BLaER1 treated with 17β-estradiol and CSF1 and Interleukin-3, amounts not matched to agents 10 nM and 100 nM (cell line): ENCODE measurements around the gene WDR93.

Source experiments
- H3K27ac ChIP-seq, 11 experiments: shearing (Covaris generic); formaldehyde crosslinking; 2 replicates each; pipeline ENCODE4 v1.8.1; 2022
- H3K27me3 ChIP-seq, 11 experiments: shearing (Covaris generic); formaldehyde crosslinking; 2 replicates each; pipeline ENCODE4 v1.8.1; 2022
- H3K36me3 ChIP-seq, 11 experiments: shearing (Covaris generic); formaldehyde crosslinking; 2 replicates each; pipeline ENCODE4 v1.8.1; 2022
- H3K4me1 ChIP-seq, 10 experiments: shearing (Covaris generic); formaldehyde crosslinking; 2 replicates each; pipeline ENCODE4 v1.8.1; 2022
- H3K4me2 ChIP-seq, 11 experiments: shearing (Covaris generic); formaldehyde crosslinking; 2 replicates each; pipeline ENCODE4 v1.8.1; 2022
- H3K4me3 ChIP-seq, 10 experiments: shearing (Covaris generic); formaldehyde crosslinking; 2 replicates each; pipeline ENCODE4 v1.8.1; 2022
- H3K9ac ChIP-seq, 11 experiments: shearing (Covaris generic); formaldehyde crosslinking; 2 replicates each; pipeline ENCODE4 v1.8.1; 2022
- H3K9me3 ChIP-seq, 11 experiments: shearing (Covaris generic); formaldehyde crosslinking; replicated peaks in 1 of 11; 2 replicates each; pipeline ENCODE4 v1.8.1; 2022
- H4K20me1 ChIP-seq, 11 experiments: shearing (Covaris generic); formaldehyde crosslinking; 2 replicates each; pipeline ENCODE4 v1.8.1; 2022
- Cebpa-rat ChIP-seq, 11 experiments: shearing (Covaris generic); IDR thresholded peaks; 2 replicates each; pipeline ENCODE4 v1.8.1; 2022

Gene WDR93

GRCh38 chr15:89761009-89761831 lies 70.6 kb downstream of the WDR93 start:
- no peak overlapping the region for H3K27ac ChIP-seq

GRCh38 chr15:89761929-89762328 lies 71.3 kb downstream of the WDR93 start:
- peaks cover 0 to 24% (median 7%) of the 10 kb centered on the region in 10 experiments; a peak in 14 of 20 replicates for H3K4me1 ChIP-seq
- no peaks in the 10 kb centered on the region; a peak in 1 of 22 replicates for H4K20me1 ChIP-seq
- no peak overlapping the region for H3K4me3 ChIP-seq
- H3K9ac ChIP-seq, result no peak overlapping the region
- TF ChIP-seq Cebpa-rat (IDR thresholded peaks at IDR 0.05), result no peak
- H3K9me3 ChIP-seq, result no peaks in the 10 kb centered on the region
- H3K4me2 ChIP-seq, result no peak overlapping the region
- no peak overlapping the region for H3K27ac ChIP-seq
- no peaks in the 10 kb centered on the region for H3K36me3 ChIP-seq
- H3K27me3 ChIP-seq, result no peaks in the 10 kb centered on the region

More at GRCh38 chr15:89761009-89761831, 70.6 kb downstream of the WDR93 start:
- TF ChIP-seq Cebpa-rat (IDR thresholded peaks at IDR 0.05), result no peak
- no peaks in the 10 kb centered on the region for H3K9me3 ChIP-seq
- H3K4me1 ChIP-seq, result peaks cover 1 to 24% (median 9%) of the 10 kb centered on the region in 10 experiments; a peak in 17 of 20 replicates
- H3K4me3 ChIP-seq, result no peak overlapping the region
- no peaks in the 10 kb centered on the region for H3K27me3 ChIP-seq
- H3K9ac ChIP-seq, result peak overlapping the region in 1 of 11 experiments; percentile 18; a peak in 1 of 22 replicates
- no peaks in the 10 kb centered on the region for H3K36me3 ChIP-seq
- peak overlapping the region in 9 of 11 experiments; percentile 4 to 45 (median 19); a peak in 11 of 22 replicates for H3K4me2 ChIP-seq
- no peaks in the 10 kb centered on the region; a peak in 1 of 22 replicates for H4K20me1 ChIP-seq

- no peaks in the 10 kb centered on the region for H3K27me3 ChIP-seq
- no peak for TF ChIP-seq Cebpa-rat (IDR thresholded peaks at IDR 0.05)
- H3K27ac ChIP-seq, result no peak overlapping the region
- H3K4me1 ChIP-seq, result peaks cover 0 to 15% (median 6%) of the 10 kb centered on the region in 10 experiments; a peak in 12 of 20 replicates
- no peak overlapping the region for H3K4me2 ChIP-seq
- H4K20me1 ChIP-seq, result 0 out of 22 replicates have a peak, but pooled peaks cover 0 to 8% (median 0%) of the 10 kb centered on the region in 11 experiments
- H3K4me3 ChIP-seq, result no peak overlapping the region
- no peaks in the 10 kb centered on the region for H3K9me3 ChIP-seq
- no peak overlapping the region for H3K9ac ChIP-seq
- H3K36me3 ChIP-seq, result no peaks in the 10 kb centered on the region
Observed at GRCh38 chr15:89765694-89766093, 75.1 kb downstream of the WDR93 start.

- Histone ChIP-seq H3K9ac (no peak overlapping the region), H3K27me3 (no peaks in the 10 kb centered on the region), H3K27ac (no peak overlapping the region), H3K4me3 (no peak overlapping the region), H3K9me3 (no peaks in the 10 kb centered on the region), H3K4me2 (no peak overlapping the region), H3K36me3 (no peaks in the 10 kb centered on the region), H4K20me1 (0 out of 22 replicates have a peak, but pooled peaks cover 0 to 8% (median 0%) of the 10 kb centered on the region in 11 experiments), H3K4me1 (peaks cover 0 to 8% (median 0%) of the 10 kb centered on the region in 10 experiments; a peak in 2 of 20 replicates)
- no peak for TF ChIP-seq Cebpa-rat (IDR thresholded peaks at IDR 0.05)
Observed at GRCh38 chr15:89766357-89767311, 76.0 kb downstream of the WDR93 start.

GRCh38 chr15:89767411-89767915 lies 76.9 kb downstream of the WDR93 start:
- Histone ChIP-seq H3K4me1 (peaks cover 0 to 8% (median 0%) of the 10 kb centered on the region in 10 experiments; a peak in 2 of 20 replicates), H3K27ac (no peak overlapping the region), H3K4me3 (no peak overlapping the region), H4K20me1 (0 out of 22 replicates have a peak, but pooled peaks cover 0 to 8% (median 0%) of the 10 kb centered on the region in 11 experiments), H3K4me2 (no peak overlapping the region), H3K27me3 (no peaks in the 10 kb centered on the region), H3K9me3 (no peaks in the 10 kb centered on the region), H3K9ac (no peak overlapping the region), H3K36me3 (no peaks in the 10 kb centered on the region)
- TF ChIP-seq Cebpa-rat (IDR thresholded peaks at IDR 0.05), result no peak

- Histone ChIP-seq H4K20me1 (0 out of 22 replicates have a peak, but pooled peaks cover 0 to 8% (median 0%) of the 10 kb centered on the region in 11 experiments), H3K27me3 (no peaks in the 10 kb centered on the region), H3K27ac (no peak overlapping the region), H3K4me1 (peaks cover 0 to 8% (median 0%) of the 10 kb centered on the region in 10 experiments; a peak in 2 of 20 replicates), H3K9me3 (no peaks in the 10 kb centered on the region), H3K4me3 (no peak overlapping the region), H3K36me3 (no peaks in the 10 kb centered on the region), H3K9ac (no peak overlapping the region), H3K4me2 (no peak overlapping the region)
- no peak for TF ChIP-seq Cebpa-rat (IDR thresholded peaks at IDR 0.05)
Observed at GRCh38 chr15:89768071-89768500, 77.5 kb downstream of the WDR93 start.

GRCh38 chr15:89769366-89769765 lies 78.8 kb downstream of the WDR93 start:
- Histone ChIP-seq H3K4me3 (no peak overlapping the region), H3K4me1 (no peaks in the 10 kb centered on the region), H4K20me1 (0 out of 22 replicates have a peak, but pooled peaks cover 0 to 8% (median 0%) of the 10 kb centered on the region in 11 experiments), H3K27ac (no peak overlapping the region), H3K27me3 (no peaks in the 10 kb centered on the region), H3K9ac (no peak overlapping the region), H3K9me3 (no peaks in the 10 kb centered on the region), H3K4me2 (peak overlapping the region in 1 of 11 experiments; percentile 23; a peak in 1 of 22 replicates), H3K36me3 (no peaks in the 10 kb centered on the region)
- no peak for TF ChIP-seq Cebpa-rat (IDR thresholded peaks at IDR 0.05)

- no peak for TF ChIP-seq Cebpa-rat (IDR thresholded peaks at IDR 0.05)
Observed at GRCh38 chr15:89770041-89770440, 79.4 kb downstream of the WDR93 start.

More at GRCh38 chr15:89770041-89770440, 79.4 kb downstream of the WDR93 start:
- no peaks in the 10 kb centered on the region for H3K27me3 ChIP-seq
- no peaks in the 10 kb centered on the region for H3K36me3 ChIP-seq
- H3K4me3 ChIP-seq, result no peak overlapping the region
- H3K9me3 ChIP-seq, result no peaks in the 10 kb centered on the region
- H3K9ac ChIP-seq, result no peak overlapping the region
- H3K4me2 ChIP-seq, result no peak overlapping the region
- H4K20me1 ChIP-seq, result 0 out of 22 replicates have a peak, but pooled peaks cover 0 to 8% (median 0%) of the 10 kb centered on the region in 11 experiments
- H3K27ac ChIP-seq, result no peak overlapping the region
- H3K4me1 ChIP-seq, result no peaks in the 10 kb centered on the region
